HUDEP-2 (cell line): ENCODE measurements around the gene TAS1R1.
"Not testable (repeated sequence)": the region's sequence is repeated elsewhere in the genome, so short reads cannot be mapped to it uniquely, and the experiment has no call there.

Experiments
- DNase-seq, 76 experiments: peaks; one replicate each; lab custom pipeline; 2025; ENCODE audit not compliant: unreplicated experiment in 76 of 76; lab: John Stamatoyannopoulos, UW

The TAS1R1 gene

GRCh38 chr1:6519935-6520671, 35.0 kb upstream of the TAS1R1 start:
- DNase-seq: peak in 5 of 76 experiments; percentile 11 to 29 (median 22)

- no peak for DNase-seq
Measured at GRCh38 chr1:6521536-6521935, 33.6 kb upstream of the TAS1R1 start.

- DNase-seq: peak in 24 of 76 experiments; percentile 4 to 65 (median 22)
Measured at GRCh38 chr1:6523566-6523965, 31.5 kb upstream of the TAS1R1 start.

GRCh38 chr1:6526316-6526715, 28.8 kb upstream of the TAS1R1 start:
- no peak for DNase-seq

- DNase-seq: no peak
Measured at GRCh38 chr1:6528492-6528891, 26.6 kb upstream of the TAS1R1 start.

- no peak for DNase-seq
Measured at GRCh38 chr1:6530504-6531160, 24.5 kb upstream of the TAS1R1 start.

GRCh38 chr1:6531996-6532395, 23.1 kb upstream of the TAS1R1 start:
- DNase-seq: no peak

GRCh38 chr1:6534248-6534822, 20.8 kb upstream of the TAS1R1 start:
- no peak for DNase-seq

- no peak for DNase-seq
Measured at GRCh38 chr1:6535214-6535613, 19.9 kb upstream of the TAS1R1 start.

GRCh38 chr1:6536291-6536690, 18.8 kb upstream of the TAS1R1 start:
- DNase-seq: no peak

- no peak for DNase-seq
Measured at GRCh38 chr1:6538956-6539355, 16.2 kb upstream of the TAS1R1 start.

- no peak for DNase-seq
Measured at GRCh38 chr1:6544831-6545230, 10.3 kb upstream of the TAS1R1 start.

GRCh38 chr1:6545276-6546112, 9.6 kb upstream of the TAS1R1 start:
- no peak for DNase-seq

- DNase-seq: no peak
Measured at GRCh38 chr1:6546326-6546725, 8.8 kb upstream of the TAS1R1 start.

GRCh38 chr1:6547301-6547700, 7.8 kb upstream of the TAS1R1 start:
- no peak for DNase-seq

GRCh38 chr1:6554031-6554906, 838 bp upstream of the TAS1R1 start, which contains the start of gene NOL9:
NOL9 (minus strand) TSS chr1:6554513; CDS start chr1:6554502, 11 bp downstream.
- peak in 74 of 76 experiments; percentile 24 to 94 (median 85) for DNase-seq

GRCh38 chr1:6557597-6557996, 2.5 kb downstream of the TAS1R1 start:
- no peak for DNase-seq

- DNase-seq: not testable (repeated sequence)
Measured at GRCh38 chr1:6559161-6559560, 4.1 kb downstream of the TAS1R1 start.

- no peak for DNase-seq
Measured at GRCh38 chr1:6560267-6560666, 5.2 kb downstream of the TAS1R1 start.

GRCh38 chr1:6569033-6569432, 13.9 kb downstream of the TAS1R1 start:
- no peak for DNase-seq
